Bronchus fibroblast of lung (primary cell): ENCODE results near the gene CDON. TPM values are rescaled to one million over a fixed set of nuclear protein-coding genes. Genes with fewer than 3 reads are reported as not detected.

Experiments
- total RNA-seq: library from RNA; depleted of rRNA; stranded (reverse); fragments of >200 nt; gene quantifications from 2 replicates; pipeline ENCODE4 v1.2.3, GENCODE V29; 2015

Gene CDON
- total RNA-seq = 1.8 and 3.4 TPM in 2 replicates

GRCh38 chr11:126062679-126063506 lies at the start of gene CDON:
Gene CDON, minus strand, starts transcription at chr11:126062866. Its CDS starts 39,390 bp downstream, at chr11:126023476.

GRCh38 chr11:125945797-125946520 lies 116.7 kb downstream of the CDON start, which contains the start of gene VSIG10L2:
Gene VSIG10L2, plus strand, starts transcription at chr11:125946044. Its CDS starts 12 bp downstream, at chr11:125946056.

Other genes starting within 250 kb of the CDON start
- not detected in 2 replicates for gene PATE4, start 229.6 kb downstream of the CDON start, total RNA-seq
- 10.9 and 12.6 TPM in 2 replicates for gene HYLS1, start 175.2 kb downstream of the CDON start, total RNA-seq
- gene PUS3, start 159.7 kb downstream of the CDON start, total RNA-seq = 6.8 and 11.6 TPM in 2 replicates
- gene DDX25, start 158.4 kb downstream of the CDON start, total RNA-seq = 0.15 TPM in 1 of 2 replicates, not detected in the other
- not detected in 2 replicates for gene VSIG10L2, start 116.8 kb downstream of the CDON start, total RNA-seq
- gene RPUSD4, start 148.8 kb upstream of the CDON start, total RNA-seq = 15.0 and 18.6 TPM in 2 replicates
- 14.4 and 19.8 TPM in 2 replicates for gene FAM118B, start 148.9 kb upstream of the CDON start, total RNA-seq
- gene SRPRA, start 206.0 kb upstream of the CDON start, total RNA-seq = 90.5 and 98.9 TPM in 2 replicates
- gene FOXRED1, start 206.3 kb upstream of the CDON start, total RNA-seq = 22.3 and 31.1 TPM in 2 replicates
- gene TIRAP, start 220.2 kb upstream of the CDON start, total RNA-seq = 3.5 and 3.7 TPM in 2 replicates
- gene DCPS, start 241.2 kb upstream of the CDON start, total RNA-seq = 28.1 and 30.3 TPM in 2 replicates